ENCODE measurements around the gene MOXD1.

- no peak for TF ChIP-seq ZNF274 (IDR thresholded peaks at IDR 0.05; ENCODE audit: low read depth, low read length)
- no peak for TF ChIP-seq YY1 (IDR thresholded peaks at IDR 0.05; ENCODE audit: insufficient read depth, insufficient read length)
Measured at GRCh38 chr6:132261354-132261753, 139.9 kb downstream of the MOXD1 start.

Measured in NT2/D1 (cell line).